HEK293 (cell line): ENCODE data around the gene KARS1.

Source experiments
- CTCF ChIA-PET: fragments of 350-600 bp; formaldehyde crosslinking; extraction: SDS; loops from one replicate; lab custom pipeline; 2021; ENCODE audit warnings: antibody characterized with exemption; lab: Yijun Ruan, JAX
- POLR2A ChIA-PET: fragments of 300-600 bp; formaldehyde crosslinking; extraction: SDS; loops from one replicate; lab custom pipeline; 2020; ENCODE audit warnings: antibody characterized with exemption, inconsistent platforms; lab: Yijun Ruan, JAX
- H3K27ac ChIP-seq: fragments of 200-500 bp; sonication (Bioruptor generic); 2 replicates; pipeline ENCODE4 v1.5.1; 2014; ENCODE audit warnings: low read depth, low read length, control low read depth, inconsistent platforms; ENCODE audit errors: extremely low read depth
- H3K36me3 ChIP-seq, 2 experiments: fragments of 200-500 bp in 1 of 2; sonication (Bioruptor generic) in 1 of 2; 1 replicate in 1 of 2; 2 replicates in 1 of 2; pipeline ENCODE4 v1.5.1; 2014 to 2017; ENCODE audit warnings: inconsistent platforms in 2 of 2, low read length in 2 of 2; ENCODE audit not compliant: control insufficient read depth in 2 of 2, insufficient read depth in 1 of 2
- H3K4me1 ChIP-seq: fragments of 200-500 bp; sonication (Bioruptor generic); 2 replicates; pipeline ENCODE4 v1.5.1; 2014; ENCODE audit warnings: mild to moderate bottlenecking, low read length, inconsistent platforms; ENCODE audit not compliant: control insufficient read depth, insufficient read depth
- H3K4me3 ChIP-seq: 2 replicates; pipeline ENCODE4 v1.5.1; 2011; ENCODE audit warnings: low read depth, mild to moderate bottlenecking, control low read depth, low read length, moderate library complexity
- H3K9me3 ChIP-seq: fragments of 200-500 bp; sonication (Bioruptor generic); 2 replicates; pipeline ENCODE4 v1.5.1; 2014; ENCODE audit warnings: low read depth, low read length, inconsistent platforms; ENCODE audit not compliant: control insufficient read depth, insufficient read depth
- GLI4 ChIP-seq: fragments of 450-650 bp; formaldehyde crosslinking; IDR thresholded peaks from 2 replicates; pipeline ENCODE4 v1.5.1; 2016; ENCODE audit warnings: missing biosample characterization, missing genetic modification characterization
- KLF10 ChIP-seq: fragments of 450-650 bp; IDR thresholded peaks from 2 replicates; pipeline ENCODE4 v1.5.1; 2018; ENCODE audit warnings: missing biosample characterization, mild to moderate bottlenecking, missing genetic modification characterization
- PRDM4 ChIP-seq: fragments of 450-650 bp; formaldehyde crosslinking; IDR thresholded peaks from 2 replicates; pipeline ENCODE4 v1.5.1; 2017; ENCODE audit warnings: missing biosample characterization, missing genetic modification characterization
- SETDB1 ChIP-seq: IDR thresholded peaks from one replicate; pipeline ENCODE4 v1.6.1; 2017; ENCODE audit warnings: mild to moderate bottlenecking, low read length, moderate library complexity, mixed read lengths; ENCODE audit not compliant: insufficient read length
- ZBTB10 ChIP-seq: fragments of 450-650 bp; formaldehyde crosslinking; IDR thresholded peaks from 2 replicates; pipeline ENCODE4 v1.5.1; 2016; ENCODE audit warnings: missing biosample characterization, missing genetic modification characterization
- ZBTB8A ChIP-seq: fragments of 450-650 bp; formaldehyde crosslinking; IDR thresholded peaks from 2 replicates; pipeline ENCODE4 v1.5.1; 2016; ENCODE audit warnings: missing biosample characterization, missing genetic modification characterization
- ZFP41 ChIP-seq: fragments of 450-650 bp; formaldehyde crosslinking; IDR thresholded peaks from 2 replicates; pipeline ENCODE4 v1.5.1; 2016; ENCODE audit warnings: missing biosample characterization, missing genetic modification characterization, borderline replicate concordance
- ZNF121 ChIP-seq: fragments of 450-650 bp; formaldehyde crosslinking; IDR thresholded peaks from 2 replicates; pipeline ENCODE4 v1.5.1; 2016; ENCODE audit warnings: missing biosample characterization, missing genetic modification characterization
- ZNF133 ChIP-seq: fragments of 450-650 bp; formaldehyde crosslinking; IDR thresholded peaks from 2 replicates; pipeline ENCODE4 v1.5.1; 2016; ENCODE audit warnings: missing biosample characterization, missing genetic modification characterization
- ZNF146 ChIP-seq: fragments of 450-650 bp; formaldehyde crosslinking; IDR thresholded peaks from 2 replicates; pipeline ENCODE4 v1.5.1; 2016; ENCODE audit warnings: missing biosample characterization, missing genetic modification characterization
- ZNF155 ChIP-seq: fragments of 450-650 bp; formaldehyde crosslinking; IDR thresholded peaks from 2 replicates; pipeline ENCODE4 v1.5.1; 2016; ENCODE audit warnings: missing biosample characterization, missing genetic modification characterization
- ZNF175 ChIP-seq: fragments of 450-650 bp; formaldehyde crosslinking; IDR thresholded peaks from 2 replicates; pipeline ENCODE4 v1.5.1; 2016; ENCODE audit warnings: missing biosample characterization, missing genetic modification characterization
- ZNF221 ChIP-seq: fragments of 450-650 bp; formaldehyde crosslinking; IDR thresholded peaks from 2 replicates; pipeline ENCODE4 v1.5.1; 2017; ENCODE audit warnings: missing biosample characterization, missing genetic modification characterization, borderline replicate concordance
- ZNF302 ChIP-seq: fragments of 450-650 bp; formaldehyde crosslinking; IDR thresholded peaks from 2 replicates; pipeline ENCODE4 v1.5.1; 2016; ENCODE audit warnings: missing biosample characterization, missing genetic modification characterization, low read depth
- ZNF311 ChIP-seq: fragments of 450-650 bp; formaldehyde crosslinking; IDR thresholded peaks from 2 replicates; pipeline ENCODE4 v1.5.1; 2017; ENCODE audit warnings: missing biosample characterization, missing genetic modification characterization, borderline replicate concordance
- ZNF426 ChIP-seq: fragments of 450-650 bp; formaldehyde crosslinking; IDR thresholded peaks from 2 replicates; pipeline ENCODE4 v1.5.1; 2017; ENCODE audit warnings: missing biosample characterization, missing genetic modification characterization, mild to moderate bottlenecking, inconsistent platforms, moderate library complexity
- ZNF473 ChIP-seq: fragments of 450-650 bp; formaldehyde crosslinking; IDR thresholded peaks from 2 replicates; pipeline ENCODE4 v1.5.1; 2017; ENCODE audit warnings: missing biosample characterization, missing genetic modification characterization
- ZNF600 ChIP-seq: fragments of 450-650 bp; formaldehyde crosslinking; IDR thresholded peaks from 2 replicates; pipeline ENCODE4 v1.5.1; 2016; ENCODE audit warnings: missing biosample characterization, missing genetic modification characterization
- ZNF707 ChIP-seq: fragments of 450-650 bp; formaldehyde crosslinking; IDR thresholded peaks from 2 replicates; pipeline ENCODE4 v1.5.1; 2016; ENCODE audit warnings: missing biosample characterization, missing genetic modification characterization
- ZNF768 ChIP-seq: fragments of 450-650 bp; formaldehyde crosslinking; IDR thresholded peaks from 2 replicates; pipeline ENCODE4 v1.5.1; 2018; ENCODE audit warnings: missing biosample characterization, mild to moderate bottlenecking, missing genetic modification characterization
- ZNF830 ChIP-seq: fragments of 450-650 bp; IDR thresholded peaks from 2 replicates; pipeline ENCODE4 v1.5.0; 2018; ENCODE audit warnings: missing biosample characterization, missing genetic modification characterization, low read depth, mild to moderate bottlenecking, moderate library complexity
- ZNF843 ChIP-seq: fragments of 450-650 bp; formaldehyde crosslinking; IDR thresholded peaks from 2 replicates; pipeline ENCODE4 v1.5.1; 2016; ENCODE audit warnings: missing biosample characterization, missing genetic modification characterization
- ZXDB ChIP-seq: fragments of 450-650 bp; formaldehyde crosslinking; IDR thresholded peaks from 2 replicates; pipeline ENCODE4 v1.5.1; 2016; ENCODE audit warnings: missing biosample characterization, missing genetic modification characterization

Gene KARS1

GRCh38 chr16:75628351-75628750 lies 19.1 kb downstream of the KARS1 start:
- Histone ChIP-seq H3K4me3 (no peak overlapping the region), H3K9me3 (no peaks in the 10 kb centered on the region), H3K4me1 (no peaks in the 10 kb centered on the region; the same call in 1 of the 2 replicates), H3K36me3 (peaks cover 9 to 75% of the 10 kb centered on the region in 2 experiments; a peak in 2 of 3 replicates), H3K27ac (no peak overlapping the region)
- TF ChIP-seq ZNF155 (tag by site-specific recombination) (no peak), KLF10 (tag by site-specific recombination) (no peak), PRDM4 (tag by site-specific recombination) (no peak), ZNF311 (no peak), ZNF133 (tag by site-specific recombination) (no peak), ZNF768 (tag by site-specific recombination) (no peak), ZNF830 (no peak), ZNF146 (tag by site-specific recombination) (no peak), GLI4 (tag by site-specific recombination) (no peak), ZNF221 (tag by site-specific recombination) (no peak), ZNF600 (tag by site-specific recombination) (no peak), ZNF473 (tag by site-specific recombination) (no peak), ZXDB (no peak), ZNF175 (no peak), ZFP41 (tag by site-specific recombination) (no peak), ZNF426 (tag by site-specific recombination) (no peak)
- POLR2A ChIA-PET = interaction anchor here (1.3 kb wide), 1 partner anchor 19 kb away, joined by 3 read pairs; the partner anchor contains the start of genes KARS1 and TERF2IP
- CTCF ChIA-PET = interaction anchor here (0.6 kb wide), 1 partner anchor 142 kb away, joined by 5 read pairs; no protein-coding TSS in a partner anchor

GRCh38 chr16:75627851-75628250 lies 19.6 kb downstream of the KARS1 start:
- Histone ChIP-seq H3K9me3 (no peaks in the 10 kb centered on the region), H3K36me3 (peaks cover 8 to 71% of the 10 kb centered on the region in 2 experiments; a peak in 2 of 3 replicates), H3K4me3 (no peak overlapping the region), H3K27ac (no peak overlapping the region), H3K4me1 (no peaks in the 10 kb centered on the region; the same call in 1 of the 2 replicates)
- CTCF ChIA-PET = interaction anchor here (0.6 kb wide), 1 partner anchor 143 kb away, joined by 5 read pairs; no protein-coding TSS in a partner anchor
- no peak for TF ChIP-seq ZNF707 (tag by site-specific recombination)
- TF ChIP-seq SETDB1 = no peak
- no peak for TF ChIP-seq ZNF843
- TF ChIP-seq ZBTB10 = no peak
- no peak for TF ChIP-seq ZNF302
- no peak for TF ChIP-seq ZBTB8A (tag by site-specific recombination)
- TF ChIP-seq ZNF121 (tag by site-specific recombination) = no peak
- POLR2A ChIA-PET = interaction anchor here (1.3 kb wide), 1 partner anchor 20 kb away, joined by 3 read pairs; the partner anchor contains the start of genes KARS1 and TERF2IP
